Thymus (tissue), 11 donors: ENCODE measurements around the gene AMN. TPM values are rescaled to one million over a fixed set of nuclear protein-coding genes. Genes with fewer than 3 reads are reported as not detected.

Experiments used
- DNase-seq, 9 donors: peaks; one replicate each; pipeline ENCODE4 v3.0.0-alpha.2; 2013; ENCODE audit warnings: low spot score in 9 of 9, low read depth in 6 of 9, missing footprints in 1 of 9
- H3K27ac ChIP-seq, 2 donors: one replicate each; pipeline ENCODE4 v1.5.1; 2013; ENCODE audit warnings: control low read depth in 1 of 2, low read depth in 1 of 2, low read length in 1 of 2, mild to moderate bottlenecking in 1 of 2, moderate library complexity in 1 of 2
- H3K27me3 ChIP-seq, 2 donors: one replicate each; pipeline ENCODE4 v1.5.1; 2013; ENCODE audit warnings: low read length in 1 of 2; ENCODE audit not compliant: control insufficient read depth in 2 of 2, insufficient read depth in 1 of 2
- H3K36me3 ChIP-seq, 2 donors: one replicate each; pipeline ENCODE4 v1.5.1; 2013; ENCODE audit warnings: low read length in 1 of 2, mild to moderate bottlenecking in 1 of 2, moderate library complexity in 1 of 2; ENCODE audit not compliant: control insufficient read depth in 2 of 2, insufficient read depth in 2 of 2
- H3K4me1 ChIP-seq, 2 donors: one replicate each; pipeline ENCODE4 v1.5.1; 2013; ENCODE audit warnings: low read length in 2 of 2; ENCODE audit not compliant: control insufficient read depth in 2 of 2, insufficient read depth in 2 of 2
- H3K4me3 ChIP-seq, 2 donors: one replicate each; pipeline ENCODE4 v1.5.1; 2013; ENCODE audit warnings: low read length in 2 of 2, control low read depth in 1 of 2, mild to moderate bottlenecking in 1 of 2
- H3K9me3 ChIP-seq, 2 donors: one replicate each; pipeline ENCODE4 v1.5.1; 2013; ENCODE audit warnings: low read length in 1 of 2, mild to moderate bottlenecking in 1 of 2; ENCODE audit not compliant: control insufficient read depth in 2 of 2, insufficient read depth in 1 of 2
- WGBS: extraction: QIAGEN DNeasy Blood & Tissue Kit; methylation state at CpG from one replicate; pipeline ENCODE4 v1.1.7; 2013; 5-methylcytosine and 5-hydroxymethylcytosine counted together
- polyA plus RNA-seq: library from polyadenylated mRNA; stranded (reverse); fragments of 200-250 nt; gene quantifications from one replicate; pipeline ENCODE4 v1.2.3, GENCODE V29; 2013
- total RNA-seq: library from RNA; stranded (reverse); fragments of 120-200 nt; gene quantifications from one replicate; pipeline ENCODE4 v1.2.4, GENCODE V29; 2013
- donor health status: healthy.

Gene AMN
- total and polyA plus RNA-seq, 2 donors, result 2.0 to 3.5 TPM

- 97% methylated on average over 22 of the region's 22 CpGs for WGBS
- no peaks in the 10 kb centered on the region for H3K9me3 ChIP-seq
- peaks cover 0 to 3% of the 10 kb centered on the region in 2 donors for H3K36me3 ChIP-seq
- H3K27me3 ChIP-seq, result peaks cover 0 to under 1% of the 10 kb centered on the region in 2 donors
- H3K4me1 ChIP-seq, result no peaks in the 10 kb centered on the region
- H3K27ac ChIP-seq, result no peak overlapping the region
- H3K4me3 ChIP-seq, result no peak overlapping the region
- no peak for DNase-seq
These were observed 15.1 kb downstream of the AMN start for GRCh38 chr14:102937331-102938175.

DNA sequence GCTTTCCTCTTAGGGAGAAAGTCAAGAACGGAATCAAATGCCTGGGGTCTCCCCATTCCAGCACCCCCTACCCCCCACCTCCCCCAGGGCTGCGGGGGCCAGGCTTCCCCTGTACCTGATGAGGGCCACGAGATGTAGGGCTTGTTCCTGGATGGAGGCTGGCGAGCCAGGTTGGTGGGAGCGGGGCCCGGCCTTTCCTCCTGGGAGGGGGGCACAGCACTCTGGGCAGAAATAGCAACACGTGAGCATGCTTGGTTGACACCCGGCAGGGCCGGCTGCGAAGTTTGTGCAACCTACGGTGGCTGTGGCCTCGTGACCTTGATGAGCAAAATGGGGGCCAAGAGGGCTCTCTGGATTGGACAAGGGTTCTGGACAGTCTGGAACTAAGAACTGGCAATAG is 15.7 kb downstream of the AMN start:
- Histone ChIP-seq H3K27ac (no peak overlapping the region), H3K27me3 (no peaks in the 10 kb centered on the region), H3K9me3 (no peaks in the 10 kb centered on the region), H3K36me3 (peaks cover 0 to 3% of the 10 kb centered on the region in 2 donors), H3K4me1 (no peaks in the 10 kb centered on the region), H3K4me3 (no peak overlapping the region)
- 97% methylated on average over 12 of the region's 12 CpGs for WGBS
- no peak for DNase-seq

- no peaks in the 10 kb centered on the region for H3K27me3 ChIP-seq
- H3K4me3 ChIP-seq, result no peak overlapping the region
- DNase-seq, result no peak
- H3K36me3 ChIP-seq, result peaks cover 3% of the 10 kb centered on the region in 2 donors
- no peak overlapping the region for H3K27ac ChIP-seq
- no peaks in the 10 kb centered on the region for H3K9me3 ChIP-seq
- WGBS, result 98% methylated on average over 18 of the region's 18 CpGs
- no peaks in the 10 kb centered on the region for H3K4me1 ChIP-seq
These were observed 16.9 kb downstream of the AMN start for GRCh38 chr14:102939329-102939728.

DNA sequence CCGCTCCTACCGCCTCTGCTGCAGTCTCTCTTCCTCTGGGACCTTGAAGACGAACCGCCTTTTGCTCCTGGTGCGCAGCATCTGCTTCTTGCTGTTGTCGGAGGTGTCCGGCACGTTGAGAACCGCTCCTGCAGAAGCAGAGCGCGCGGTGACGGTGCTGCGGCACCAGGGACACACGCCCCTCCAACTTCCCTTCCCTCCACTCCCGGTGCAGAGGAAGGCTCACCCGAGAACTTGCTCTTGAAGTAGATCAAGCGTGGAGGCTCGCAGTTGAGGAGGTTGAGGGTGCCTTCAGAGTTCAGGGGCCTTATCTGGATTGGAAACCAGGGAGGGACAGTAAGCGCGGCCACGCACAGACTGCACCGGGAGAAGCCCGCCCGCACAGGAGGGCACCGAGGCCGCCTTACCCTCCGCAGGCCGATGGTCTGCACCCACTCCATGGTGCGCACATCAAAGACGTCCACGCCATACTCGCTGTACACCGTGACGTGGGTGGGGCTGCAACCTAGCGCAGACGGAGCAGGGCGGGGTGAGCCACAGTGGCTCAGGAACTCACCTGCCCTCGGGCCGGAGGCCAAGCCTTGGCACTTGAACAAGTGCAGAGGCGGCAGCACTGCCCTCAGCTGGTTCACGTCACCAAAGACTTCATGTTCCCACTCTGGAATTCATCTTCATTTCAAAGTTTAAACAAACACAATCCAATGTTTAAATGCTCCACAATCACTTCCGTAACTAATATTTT is 17.5 kb downstream of the AMN start:
- 98% methylated on average over 43 of the region's 43 CpGs for WGBS
- Histone ChIP-seq H3K4me1 (no peaks in the 10 kb centered on the region), H3K27ac (no peak overlapping the region), H3K36me3 (peaks cover 3% of the 10 kb centered on the region in 2 donors), H3K9me3 (no peaks in the 10 kb centered on the region), H3K27me3 (no peaks in the 10 kb centered on the region), H3K4me3 (no peak overlapping the region)
- DNase-seq, result no peak

GRCh38 chr14:102940729-102941362 is 18.4 kb downstream of the AMN start:
- Histone ChIP-seq H3K36me3 (peaks cover 3 to 6% of the 10 kb centered on the region in 2 donors), H3K9me3 (no peaks in the 10 kb centered on the region), H3K27me3 (no peaks in the 10 kb centered on the region), H3K4me3 (no peak overlapping the region), H3K27ac (no peak overlapping the region), H3K4me1 (no peaks in the 10 kb centered on the region)
- DNase-seq, result no peak
- WGBS, result 94% methylated on average over 19 of the region's 19 CpGs

- peaks cover 0 to 4% of the 10 kb centered on the region in 2 donors for H3K4me1 ChIP-seq
- no peaks in the 10 kb centered on the region for H3K9me3 ChIP-seq
- DNase-seq, result no peak
- no peaks in the 10 kb centered on the region for H3K27me3 ChIP-seq
- no peak overlapping the region for H3K4me3 ChIP-seq
- peaks cover 3 to 6% of the 10 kb centered on the region in 2 donors for H3K36me3 ChIP-seq
- WGBS, result 85% methylated on average over 10 of the region's 10 CpGs
- no peak overlapping the region for H3K27ac ChIP-seq
These were observed 19.1 kb downstream of the AMN start for GRCh38 chr14:102941419-102942011.

- H3K4me3 ChIP-seq, result no peak overlapping the region
- H3K36me3 ChIP-seq, result peaks cover 3 to 6% of the 10 kb centered on the region in 2 donors
- WGBS, result 97% methylated on average over 13 of the region's 13 CpGs
- no peaks in the 10 kb centered on the region for H3K9me3 ChIP-seq
- DNase-seq, result no peak
- no peaks in the 10 kb centered on the region for H3K27me3 ChIP-seq
- H3K4me1 ChIP-seq, result peaks cover 0 to 9% of the 10 kb centered on the region in 2 donors
- H3K27ac ChIP-seq, result no peak overlapping the region
These were observed 19.6 kb downstream of the AMN start for GRCh38 chr14:102942069-102942468.

DNA sequence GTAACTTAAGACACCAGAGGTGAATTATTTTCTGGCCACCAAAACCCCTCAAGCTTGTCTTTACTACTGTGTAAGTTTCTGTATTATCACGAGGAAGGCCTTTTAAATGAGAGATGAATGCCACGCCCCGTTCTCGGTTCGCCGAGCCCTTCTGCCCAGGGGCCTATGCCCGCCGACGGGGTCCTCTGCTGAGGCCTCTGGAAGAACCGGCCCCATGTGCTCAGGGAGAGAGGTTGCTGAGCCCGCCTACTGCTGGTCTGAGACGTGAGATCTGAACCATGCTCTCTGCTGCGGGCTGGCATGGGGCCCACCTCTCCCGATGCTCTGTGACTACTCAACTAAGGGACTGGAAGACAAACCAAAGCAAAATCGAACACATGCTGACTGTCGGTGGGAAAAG is 21.0 kb downstream of the AMN start:
- 96% methylated on average over 16 of the region's 16 CpGs for WGBS
- H3K27me3 ChIP-seq, result no peaks in the 10 kb centered on the region
- no peak for DNase-seq
- H3K36me3 ChIP-seq, result peaks cover 3 to 6% of the 10 kb centered on the region in 2 donors
- no peak overlapping the region for H3K4me3 ChIP-seq
- no peak overlapping the region for H3K27ac ChIP-seq
- no peaks in the 10 kb centered on the region for H3K9me3 ChIP-seq
- peaks cover 0 to 11% of the 10 kb centered on the region in 2 donors for H3K4me1 ChIP-seq
